Endothelial cell of umbilical vein (primary cell): ENCODE data around the gene OXSR1.

ENCODE experiments used
- EZH2 ChIP-seq: IDR thresholded peaks from 2 replicates; pipeline ENCODE4 v1.6.1; 2012; ENCODE audit warnings: borderline replicate concordance, low read depth, mild to moderate bottlenecking, moderate library complexity, low read length, inconsistent platforms; ENCODE audit not compliant: severe bottlenecking
- MYC ChIP-seq: IDR thresholded peaks from one replicate; pipeline ENCODE4 v1.6.1; 2011; ENCODE audit warnings: mild to moderate bottlenecking, low read depth, low read length
- POLR2A ChIP-seq: IDR thresholded peaks from 2 replicates; pipeline ENCODE4 v1.6.1; 2012; ENCODE audit warnings: low read depth, mild to moderate bottlenecking, control low read depth, low read length
- POLR2AphosphoS5 ChIP-seq: IDR thresholded peaks from 2 replicates; pipeline ENCODE4 v1.6.1; 2012; ENCODE audit warnings: low read depth, mild to moderate bottlenecking, control low read depth, low read length, moderate library complexity; ENCODE audit not compliant: insufficient read depth
- TF ChIP-seq, protein P1 (sequence below): IDR thresholded peaks from 2 replicates; pipeline ENCODE4 v1.6.1; 2011; ENCODE audit not compliant: insufficient read depth, insufficient read length

DNA sequence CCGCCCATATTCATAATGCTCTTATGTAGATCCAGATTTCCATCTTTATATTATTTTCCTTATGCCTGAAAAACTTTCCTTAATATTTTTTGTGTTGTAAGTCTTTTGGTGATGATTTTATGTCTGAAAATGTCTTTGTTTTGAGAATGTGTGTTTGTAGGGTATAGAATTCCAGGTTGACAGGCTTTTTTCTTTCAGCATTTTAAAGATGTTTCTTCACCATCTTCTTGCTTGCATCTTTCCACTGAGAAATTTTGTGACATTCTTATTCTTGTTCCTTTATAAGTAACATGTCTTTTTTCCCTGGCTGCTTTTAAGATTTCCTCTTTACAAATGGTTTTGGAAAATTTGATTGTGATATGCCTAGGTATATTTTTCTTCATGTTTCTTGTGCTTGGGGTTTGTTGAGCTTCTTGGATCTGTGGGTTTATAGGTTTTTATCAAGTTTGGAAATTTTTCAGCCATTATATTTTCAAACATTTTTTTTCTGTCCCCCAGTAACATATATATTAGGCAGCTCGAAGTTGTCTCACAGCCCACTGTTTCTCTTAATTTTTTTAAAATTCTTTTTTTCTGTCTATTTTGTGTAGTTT, 73.2 kb downstream of the OXSR1 start:
- TF ChIP-seq, protein P1, sequence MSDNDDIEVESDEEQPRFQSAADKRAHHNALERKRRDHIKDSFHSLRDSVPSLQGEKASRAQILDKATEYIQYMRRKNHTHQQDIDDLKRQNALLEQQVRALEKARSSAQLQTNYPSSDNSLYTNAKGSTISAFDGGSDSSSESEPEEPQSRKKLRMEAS, result no peak
- TF ChIP-seq POLR2AphosphoS5 (no peak), EZH2 (no peak), MYC (no peak), POLR2A (no peak)
